Mammary epithelial cell (primary cell): ENCODE results near the gene ACADVL.

ENCODE experiments used
- EZH2 ChIP-seq: IDR thresholded peaks from 2 replicates; pipeline ENCODE4 v1.6.1; 2012; ENCODE audit warnings: low read length, inconsistent platforms, borderline replicate concordance
- TF ChIP-seq, protein P1 (sequence below), 2 donors: IDR thresholded peaks in 1 of 2; conservative IDR thresholded peaks in 1 of 2; 2 replicates each; pipeline ENCODE4 v1.5.1; 2011 to 2012; ENCODE audit warnings: inconsistent platforms in 2 of 2, low read length in 2 of 2, mild to moderate bottlenecking in 2 of 2, control low read depth in 1 of 2, low read depth in 1 of 2; ENCODE audit not compliant: insufficient read depth in 1 of 2; ENCODE audit errors: extremely low read depth in 1 of 2

DNA sequence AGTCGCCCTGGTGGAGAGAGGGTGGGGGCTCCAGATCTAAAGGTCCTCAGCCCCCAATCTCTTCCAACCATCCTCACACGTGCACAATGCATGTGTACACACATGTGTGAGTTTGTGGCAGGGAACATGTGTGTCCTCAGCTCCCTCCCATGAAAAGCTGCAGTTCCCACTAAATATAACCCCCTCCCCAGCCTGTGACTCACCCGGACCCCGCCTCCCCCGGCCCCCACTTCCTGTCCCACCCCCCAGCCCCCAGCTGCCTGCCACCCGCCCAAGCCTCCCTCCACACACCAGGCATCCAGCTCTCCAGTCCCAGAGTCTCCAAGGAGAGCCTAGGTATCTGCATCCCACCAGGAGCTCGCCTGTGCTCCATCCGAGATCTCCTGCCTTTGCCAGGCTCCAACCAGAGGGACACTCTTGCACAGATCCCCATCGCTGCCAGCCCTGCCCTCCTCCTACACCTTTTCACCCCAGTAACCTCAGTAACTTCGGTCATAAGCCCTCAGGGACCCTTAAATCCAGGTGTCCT is 4.0 kb upstream of the ACADVL start:
- no peak for TF ChIP-seq EZH2
- TF ChIP-seq, protein P1, sequence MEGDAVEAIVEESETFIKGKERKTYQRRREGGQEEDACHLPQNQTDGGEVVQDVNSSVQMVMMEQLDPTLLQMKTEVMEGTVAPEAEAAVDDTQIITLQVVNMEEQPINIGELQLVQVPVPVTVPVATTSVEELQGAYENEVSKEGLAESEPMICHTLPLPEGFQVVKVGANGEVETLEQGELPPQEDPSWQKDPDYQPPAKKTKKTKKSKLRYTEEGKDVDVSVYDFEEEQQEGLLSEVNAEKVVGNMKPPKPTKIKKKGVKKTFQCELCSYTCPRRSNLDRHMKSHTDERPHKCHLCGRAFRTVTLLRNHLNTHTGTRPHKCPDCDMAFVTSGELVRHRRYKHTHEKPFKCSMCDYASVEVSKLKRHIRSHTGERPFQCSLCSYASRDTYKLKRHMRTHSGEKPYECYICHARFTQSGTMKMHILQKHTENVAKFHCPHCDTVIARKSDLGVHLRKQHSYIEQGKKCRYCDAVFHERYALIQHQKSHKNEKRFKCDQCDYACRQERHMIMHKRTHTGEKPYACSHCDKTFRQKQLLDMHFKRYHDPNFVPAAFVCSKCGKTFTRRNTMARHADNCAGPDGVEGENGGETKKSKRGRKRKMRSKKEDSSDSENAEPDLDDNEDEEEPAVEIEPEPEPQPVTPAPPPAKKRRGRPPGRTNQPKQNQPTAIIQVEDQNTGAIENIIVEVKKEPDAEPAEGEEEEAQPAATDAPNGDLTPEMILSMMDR (conservative IDR thresholded peaks at IDR 0.05 in 1 of 2, IDR thresholded peaks at IDR 0.05 in 1 of 2; ENCODE audit: extremely low read depth in 1 of 2, insufficient read depth in 1 of 2, low read depth in 1 of 2, low read length in 2 of 2) = no peak
